ENCODE data around the gene PLAAT2. TPM values are rescaled to one million over a fixed set of nuclear protein-coding genes. Genes with fewer than 3 reads are reported as not detected.
A peak's percentile ranks its signal among the peaks of the same experiment; 100 is the strongest.
"Not testable (repeated sequence)": the region's sequence is repeated elsewhere in the genome, so short reads cannot be mapped to it uniquely, and the experiment has no call there.

PLAAT2 gene
- total and polyA plus RNA-seq, 2 experiments from 2014 or later, result 0.77 to 1.9 TPM

- not testable (repeated sequence) for H3K79me2 ChIP-seq; H3K9me2 ChIP-seq (replicated peaks; ENCODE audit: insufficient read depth); H3K27me3 ChIP-seq; H3K36me3 ChIP-seq (replicated peaks; ENCODE audit: insufficient read depth, low read depth); H3K4me2 ChIP-seq; H3K9me3 ChIP-seq (ENCODE audit: low read depth); H4K20me1 ChIP-seq (ENCODE audit: insufficient read depth, poor library complexity, severe bottlenecking); H3K4me3 ChIP-seq; DNase-seq (ENCODE audit: low spot score)
- Histone ChIP-seq H2AFZ (peak overlapping the region; percentile 5), H3K27ac (peak overlapping the region; percentile 98), H3K4me1 (ENCODE audit: insufficient read depth) (peaks cover 32% of the 10 kb centered on the region)
- 33% methylated on average over 1 of the region's 3 CpGs for WGBS (ENCODE audit: low lambda C conversion rate, missing lambda C conversion rate)
Observed at GRCh38 chr11:63528729-63529278, 34.4 kb downstream of the PLAAT2 start.

- Histone ChIP-seq H3K27ac (peak overlapping the region; percentile 92), H3K4me2 (peak overlapping the region; percentile 6)
- H3K36me3 ChIP-seq (replicated peaks; ENCODE audit: insufficient read depth, low read depth), result not testable (repeated sequence)
Observed at GRCh38 chr11:63528156-63528555, 35.0 kb downstream of the PLAAT2 start.

GRCh38 chr11:63527667-63528066 is 35.5 kb downstream of the PLAAT2 start:
- 78% methylated on average over 2 of the region's 2 CpGs for WGBS (ENCODE audit: low lambda C conversion rate, missing lambda C conversion rate)
- H2AFZ ChIP-seq, result no peak overlapping the region
- TF ChIP-seq EZH2 (IDR thresholded peaks at IDR 0.05; ENCODE audit: borderline replicate concordance), result no peak
- no peak for TF ChIP-seq CTCF (IDR thresholded peaks at IDR 0.05; ENCODE audit: poor library complexity)
- TF ChIP-seq EZH2phosphoT487 (IDR thresholded peaks at IDR 0.05; ENCODE audit: low read depth, severe bottlenecking, unreplicated experiment), result no peak
- H3K27me3 ChIP-seq, result no peaks in the 10 kb centered on the region
- peak overlapping the region; percentile 6 for H3K4me2 ChIP-seq
- DNase-seq (ENCODE audit: low spot score), result no peak
- H4K20me1 ChIP-seq (ENCODE audit: insufficient read depth, poor library complexity, severe bottlenecking), result no peaks in the 10 kb centered on the region
- peak overlapping the region; percentile 92 for H3K27ac ChIP-seq
- H3K4me1 ChIP-seq (ENCODE audit: insufficient read depth), result peaks cover 32% of the 10 kb centered on the region
- H3K9me2 ChIP-seq (replicated peaks; ENCODE audit: insufficient read depth), result no peaks in the 10 kb centered on the region
- peaks cover 2% of the 10 kb centered on the region for H3K9me3 ChIP-seq (ENCODE audit: low read depth)
- no peaks in the 10 kb centered on the region for H3K36me3 ChIP-seq (replicated peaks; ENCODE audit: insufficient read depth, low read depth)
- no peak overlapping the region for H3K4me3 ChIP-seq
- H3K79me2 ChIP-seq, result no peaks in the 10 kb centered on the region

More at GRCh38 chr11:63528156-63528555, 35.0 kb downstream of the PLAAT2 start:
- not testable (repeated sequence) for H3K79me2 ChIP-seq; H3K4me3 ChIP-seq; H4K20me1 ChIP-seq (ENCODE audit: insufficient read depth, poor library complexity, severe bottlenecking); H2AFZ ChIP-seq; H3K9me3 ChIP-seq (ENCODE audit: low read depth); H3K27me3 ChIP-seq; H3K9me2 ChIP-seq (replicated peaks; ENCODE audit: insufficient read depth); DNase-seq (ENCODE audit: low spot score)
- WGBS (ENCODE audit: low lambda C conversion rate, missing lambda C conversion rate), result 13% methylated on average over 8 of the region's 11 CpGs
- peaks cover 32% of the 10 kb centered on the region for H3K4me1 ChIP-seq (ENCODE audit: insufficient read depth)

GRCh38 chr11:63523151-63523550 is 40.0 kb downstream of the PLAAT2 start:
- Histone ChIP-seq H3K4me1 (ENCODE audit: insufficient read depth) (peaks cover 9% of the 10 kb centered on the region), H3K4me2 (no peak overlapping the region), H2AFZ (no peak overlapping the region), H3K79me2 (no peaks in the 10 kb centered on the region), H3K9me3 (ENCODE audit: low read depth) (peaks cover 2% of the 10 kb centered on the region), H3K27me3 (no peaks in the 10 kb centered on the region), H3K27ac (peak overlapping the region; percentile 44), H3K36me3 (replicated peaks; ENCODE audit: insufficient read depth, low read depth) (no peaks in the 10 kb centered on the region), H3K4me3 (no peak overlapping the region), H3K9me2 (replicated peaks; ENCODE audit: insufficient read depth) (no peaks in the 10 kb centered on the region), H4K20me1 (ENCODE audit: insufficient read depth, poor library complexity, severe bottlenecking) (no peaks in the 10 kb centered on the region)
- 64% methylated on average over 7 of the region's 7 CpGs for WGBS (ENCODE audit: low lambda C conversion rate, missing lambda C conversion rate)
- TF ChIP-seq CTCF (IDR thresholded peaks at IDR 0.05; ENCODE audit: poor library complexity), result no peak
- TF ChIP-seq EZH2phosphoT487 (IDR thresholded peaks at IDR 0.05; ENCODE audit: low read depth, severe bottlenecking, unreplicated experiment), result no peak
- no peak for TF ChIP-seq EZH2 (IDR thresholded peaks at IDR 0.05; ENCODE audit: borderline replicate concordance)
- no peak for DNase-seq (ENCODE audit: low spot score)

All from hepatocyte (in vitro differentiated cells).